Spleen (tissue), 11 donors: ENCODE measurements around the gene XIRP1. TPM values are rescaled to one million over a fixed set of nuclear protein-coding genes. Genes with fewer than 3 reads are reported as not detected.

Experiments used
- DNase-seq: peaks from one replicate; pipeline ENCODE4 v3.0.0-alpha.2; 2020
- H3K27ac ChIP-seq, 8 donors: fragments of 200-600 bp; sonication (generic) in 7 of 8; 1 replicate in 4 of 8; 2 replicates in 4 of 8; pipeline versions ENCODE4 v1.5.0 to v1.8.0; 2016 to 2021; ENCODE audit warnings: inconsistent platforms in 4 of 8, mild to moderate bottlenecking in 4 of 8, moderate library complexity in 1 of 8
- H3K27me3 ChIP-seq, 7 donors: fragments of 200-600 bp; sonication (generic) in 6 of 7; replicated peaks in 1 of 7; 1 replicate in 4 of 7; 2 replicates in 3 of 7; pipeline versions ENCODE4 v1.5.0 to v1.8.0; 2016 to 2021; ENCODE audit warnings: inconsistent platforms in 3 of 7, mild to moderate bottlenecking in 1 of 7
- H3K36me3 ChIP-seq, 6 donors: fragments of 200-600 bp; sonication (generic) in 5 of 6; 1 replicate in 4 of 6; 2 replicates in 2 of 6; pipeline versions ENCODE4 v1.5.0 to v1.8.0; 2016 to 2021; ENCODE audit warnings: inconsistent platforms in 2 of 6
- H3K4me1 ChIP-seq, 6 donors: fragments of 200-600 bp; sonication (generic) in 5 of 6; 1 replicate in 3 of 6; 2 replicates in 3 of 6; pipeline versions ENCODE4 v1.5.0 to v1.8.0; 2016 to 2021; ENCODE audit warnings: inconsistent platforms in 3 of 6
- H3K4me3 ChIP-seq, 8 donors: fragments of 200-600 bp; sonication (generic) in 7 of 8; 1 replicate in 4 of 8; 2 replicates in 4 of 8; pipeline versions ENCODE4 v1.5.0 to v1.8.0; 2016 to 2021; ENCODE audit warnings: inconsistent platforms in 4 of 8, mild to moderate bottlenecking in 4 of 8, moderate library complexity in 2 of 8
- H3K9me3 ChIP-seq, 8 donors: fragments of 200-600 bp; sonication (generic) in 7 of 8; 1 replicate in 4 of 8; 2 replicates in 4 of 8; pipeline versions ENCODE4 v1.5.0 to v1.8.0; 2016 to 2021; ENCODE audit warnings: inconsistent platforms in 4 of 8
- CTCF ChIP-seq, 11 experiments: fragments of 200-600 bp in 7 of 11; fragments of 450-650 bp in 4 of 11; sonication (generic) in 4 of 11; IDR thresholded peaks in 8 of 11; conservative IDR thresholded peaks in 3 of 11; 1 replicate in 7 of 11; 2 replicates in 4 of 11; pipeline versions ENCODE4 v1.4.0 to v1.8.0; 2016 to 2021; ENCODE audit warnings: antibody characterized with exemption in 11 of 11, inconsistent platforms in 4 of 11, mild to moderate bottlenecking in 1 of 11
- POLR2A ChIP-seq, 3 donors: fragments of 450-650 bp; IDR thresholded peaks; one replicate each; pipeline ENCODE4 v1.5.1; 2017; ENCODE audit warnings: antibody characterized with exemption in 3 of 3, mild to moderate bottlenecking in 1 of 3
- POLR2AphosphoS5 ChIP-seq, 3 donors: sonication (generic); formaldehyde crosslinking; IDR thresholded peaks; one replicate each; pipeline ENCODE4 v1.5.1; 2017; ENCODE audit warnings: antibody characterized with exemption in 3 of 3
- WGBS, 5 donors: extraction: QIAGEN DNeasy Blood & Tissue Kit in 3 of 5; methylation state at CpG; one replicate each; pipeline versions ENCODE4 v1.1.5 to v1.1.7; 2013 to 2018; 5-methylcytosine and 5-hydroxymethylcytosine counted together
- intact Hi-C: fragments of 100-400 bp; cut with DNase I; formaldehyde crosslinking; loops from one replicate; pipeline ENCODE4 v1.15.0; 2023; ENCODE audit warnings: low total_unique reads
- polyA plus RNA-seq, 3 donors: library from polyadenylated mRNA; stranded (reverse); fragments of 200-250 nt; gene quantifications; one replicate each; pipeline ENCODE4 v1.2.1, GENCODE V29; 2013
- total RNA-seq, 7 donors: library from RNA; depleted of rRNA in 3 of 7; stranded (reverse); fragments of >200 nt in 3 of 7; fragmentation: NEBNext Ultra II Directional in 4 of 7; extraction: Animal tissue kit (Norgen Biotek cat#: 25700) in 4 of 7; gene quantifications; one replicate each; pipeline versions ENCODE4 v1.1.0 to v1.2.1, GENCODE V29; 2016 to 2021
- donor health status: healthy with polysubstance abuse.
- donor health status: DM: no; HTN: no; CAD: no; lungs with moderate emphysema.
- donor health status: DM: no; HTN: no; CAD: no.
- donor health status: Bipolar disorder and iron deficiency.
- donor health status: healthy.
- donor health status: DM: no; HTN: no; CAD: no.
- donor health status: DM: yes; HTN: yes; CAD: no.

XIRP1 gene
- total and polyA plus RNA-seq, 10 donors: 0.06 to 0.70 (median 0.27) TPM; not detected in 3

- 14 to 29% (median 20%) methylated on average over 3 of the region's 3 CpGs for WGBS, 5 donors
- intact Hi-C loops: no loop called here
Measured at GRCh38 chr3:39226106-39226741, 33.8 kb upstream of the XIRP1 start.

GRCh38 chr3:39224288-39224687 lies 31.9 kb upstream of the XIRP1 start:
- no peak for DNase-seq
- WGBS, 5 donors: 86 to 96% (median 89%) methylated on average over 2 of the region's 2 CpGs
- intact Hi-C loops: no loop called here
- Histone ChIP-seq H3K4me1 (peaks cover 0 to 26% (median 12%) of the 10 kb centered on the region in 6 donors), H3K36me3 (no peaks in the 10 kb centered on the region), H3K9me3 (no peaks in the 10 kb centered on the region), H3K27ac (no peak overlapping the region), H3K27me3 (no peaks in the 10 kb centered on the region), H3K4me3 (no peak overlapping the region)
- no peak for TF ChIP-seq POLR2A (IDR thresholded peaks at IDR 0.05)
- no peak for TF ChIP-seq POLR2AphosphoS5 (IDR thresholded peaks at IDR 0.05)
- no peak for TF ChIP-seq CTCF (IDR thresholded peaks at IDR 0.05 in 8 of 11, conservative IDR thresholded peaks at IDR 0.05 in 3 of 11)

More at GRCh38 chr3:39226106-39226741, 33.8 kb upstream of the XIRP1 start:
- no peak for DNase-seq
- Histone ChIP-seq H3K36me3 (no peaks in the 10 kb centered on the region), H3K27me3 (no peaks in the 10 kb centered on the region), H3K4me3 (no peak overlapping the region), H3K9me3 (no peaks in the 10 kb centered on the region), H3K4me1 (peaks cover 0 to 16% (median 8%) of the 10 kb centered on the region in 6 donors), H3K27ac (no peak overlapping the region)
- TF ChIP-seq CTCF (IDR thresholded peaks at IDR 0.05 in 8 of 11, conservative IDR thresholded peaks at IDR 0.05 in 3 of 11): no peak

- intact Hi-C loops: no loop called here
- Histone ChIP-seq H3K4me3 (no peak overlapping the region), H3K36me3 (no peaks in the 10 kb centered on the region), H3K4me1 (peaks cover 0 to 26% (median 12%) of the 10 kb centered on the region in 6 donors), H3K27me3 (no peaks in the 10 kb centered on the region), H3K9me3 (no peaks in the 10 kb centered on the region), H3K27ac (no peak overlapping the region)
- TF ChIP-seq CTCF (IDR thresholded peaks at IDR 0.05 in 8 of 11, conservative IDR thresholded peaks at IDR 0.05 in 3 of 11) (no peak), POLR2A (IDR thresholded peaks at IDR 0.05) (no peak), POLR2AphosphoS5 (IDR thresholded peaks at IDR 0.05) (no peak)
- WGBS, 5 donors: 81 to 90% (median 81%) methylated on average over 2 of the region's 2 CpGs
- DNase-seq: no peak
Measured at GRCh38 chr3:39222939-39223338, 30.5 kb upstream of the XIRP1 start.

GRCh38 chr3:39222462-39222861 lies 30.1 kb upstream of the XIRP1 start:
- Histone ChIP-seq H3K4me3 (no peak overlapping the region), H3K27ac (no peak overlapping the region), H3K36me3 (no peaks in the 10 kb centered on the region), H3K9me3 (no peaks in the 10 kb centered on the region), H3K4me1 (peaks cover 0 to 26% (median 12%) of the 10 kb centered on the region in 6 donors), H3K27me3 (no peaks in the 10 kb centered on the region)
- TF ChIP-seq POLR2A (IDR thresholded peaks at IDR 0.05) (no peak), POLR2AphosphoS5 (IDR thresholded peaks at IDR 0.05) (no peak), CTCF (IDR thresholded peaks at IDR 0.05 in 8 of 11, conservative IDR thresholded peaks at IDR 0.05 in 3 of 11) (no peak)
- intact Hi-C loops: no loop called here
- WGBS, 5 donors: 51 to 74% (median 62%) methylated on average over 1 of the region's 1 CpG
- DNase-seq: no peak
